Measurements from ENCODE around the gene MAGEA10.
"Not testable (repeated sequence)": the region's sequence is repeated elsewhere in the genome, so short reads cannot be mapped to it uniquely, and the experiment has no call there.

The MAGEA10 gene

DNA sequence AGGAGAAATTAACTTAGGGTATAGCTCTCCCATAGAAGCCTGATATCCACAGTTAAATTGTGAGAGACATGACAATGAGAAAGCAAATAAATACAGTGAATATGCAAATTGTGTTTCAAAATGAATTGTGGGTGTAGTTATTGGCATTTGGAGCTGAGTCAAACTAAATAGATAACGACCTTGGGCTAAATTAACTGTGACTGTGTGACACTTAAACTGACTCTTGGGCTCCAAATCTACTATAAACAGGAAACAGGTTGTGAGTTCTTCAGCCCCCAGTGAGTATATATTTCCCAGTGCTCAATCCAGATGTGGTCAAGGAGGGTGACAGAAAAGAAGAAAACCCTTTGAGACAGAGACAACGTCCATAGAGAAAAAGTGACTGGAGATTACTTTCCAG lies 11.3 kb upstream of the MAGEA10 start:
- Histone ChIP-seq H3K4me1 (ENCODE audit: control insufficient read depth in 1 of 2, insufficient read depth in 1 of 2, low read depth in 1 of 2, low read length in 1 of 2) (no peaks in the 10 kb centered on the region), H3K27me3 (no peaks in the 10 kb centered on the region), H3K27ac (no peak overlapping the region), H3K36me3 (no peaks in the 10 kb centered on the region), H3K9me3 (no peaks in the 10 kb centered on the region), H3K4me3 (ENCODE audit: low read depth in 1 of 2, low read length in 1 of 2) (no peak overlapping the region)
- TF ChIP-seq, protein P1, sequence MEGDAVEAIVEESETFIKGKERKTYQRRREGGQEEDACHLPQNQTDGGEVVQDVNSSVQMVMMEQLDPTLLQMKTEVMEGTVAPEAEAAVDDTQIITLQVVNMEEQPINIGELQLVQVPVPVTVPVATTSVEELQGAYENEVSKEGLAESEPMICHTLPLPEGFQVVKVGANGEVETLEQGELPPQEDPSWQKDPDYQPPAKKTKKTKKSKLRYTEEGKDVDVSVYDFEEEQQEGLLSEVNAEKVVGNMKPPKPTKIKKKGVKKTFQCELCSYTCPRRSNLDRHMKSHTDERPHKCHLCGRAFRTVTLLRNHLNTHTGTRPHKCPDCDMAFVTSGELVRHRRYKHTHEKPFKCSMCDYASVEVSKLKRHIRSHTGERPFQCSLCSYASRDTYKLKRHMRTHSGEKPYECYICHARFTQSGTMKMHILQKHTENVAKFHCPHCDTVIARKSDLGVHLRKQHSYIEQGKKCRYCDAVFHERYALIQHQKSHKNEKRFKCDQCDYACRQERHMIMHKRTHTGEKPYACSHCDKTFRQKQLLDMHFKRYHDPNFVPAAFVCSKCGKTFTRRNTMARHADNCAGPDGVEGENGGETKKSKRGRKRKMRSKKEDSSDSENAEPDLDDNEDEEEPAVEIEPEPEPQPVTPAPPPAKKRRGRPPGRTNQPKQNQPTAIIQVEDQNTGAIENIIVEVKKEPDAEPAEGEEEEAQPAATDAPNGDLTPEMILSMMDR (IDR thresholded peaks at IDR 0.05) = no peak

DNA sequence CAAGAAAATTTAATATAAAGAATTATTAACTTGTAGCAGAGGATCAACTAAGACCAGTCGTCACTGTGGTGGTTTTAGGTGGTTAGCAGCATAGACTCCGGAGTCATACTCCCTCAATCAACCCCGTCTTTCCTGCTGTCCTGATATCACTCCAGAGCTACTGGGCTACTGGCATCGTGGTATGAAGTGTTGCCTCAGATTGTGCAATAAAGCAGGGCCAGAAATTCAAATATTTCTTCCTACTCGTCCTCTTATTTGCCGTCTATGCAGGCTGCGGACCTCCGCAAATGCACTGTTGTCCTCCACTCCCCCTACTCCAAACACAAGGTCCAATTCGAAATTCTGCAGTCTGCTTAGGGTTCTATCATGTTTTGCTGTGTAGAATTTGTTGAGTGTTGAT lies 1.2 kb upstream of the MAGEA10 start:
- no peaks in the 10 kb centered on the region for H3K4me1 ChIP-seq (ENCODE audit: control insufficient read depth in 1 of 2, insufficient read depth in 1 of 2, low read depth in 1 of 2, low read length in 1 of 2)
- H3K9me3 ChIP-seq = no peaks in the 10 kb centered on the region
- no peaks in the 10 kb centered on the region for H3K27me3 ChIP-seq
- no peak overlapping the region for H3K4me3 ChIP-seq (ENCODE audit: low read depth in 1 of 2, low read length in 1 of 2)
- TF ChIP-seq, protein P1 (IDR thresholded peaks at IDR 0.05) = no peak
- no peaks in the 10 kb centered on the region for H3K36me3 ChIP-seq
- H3K27ac ChIP-seq = no peak overlapping the region

DNA sequence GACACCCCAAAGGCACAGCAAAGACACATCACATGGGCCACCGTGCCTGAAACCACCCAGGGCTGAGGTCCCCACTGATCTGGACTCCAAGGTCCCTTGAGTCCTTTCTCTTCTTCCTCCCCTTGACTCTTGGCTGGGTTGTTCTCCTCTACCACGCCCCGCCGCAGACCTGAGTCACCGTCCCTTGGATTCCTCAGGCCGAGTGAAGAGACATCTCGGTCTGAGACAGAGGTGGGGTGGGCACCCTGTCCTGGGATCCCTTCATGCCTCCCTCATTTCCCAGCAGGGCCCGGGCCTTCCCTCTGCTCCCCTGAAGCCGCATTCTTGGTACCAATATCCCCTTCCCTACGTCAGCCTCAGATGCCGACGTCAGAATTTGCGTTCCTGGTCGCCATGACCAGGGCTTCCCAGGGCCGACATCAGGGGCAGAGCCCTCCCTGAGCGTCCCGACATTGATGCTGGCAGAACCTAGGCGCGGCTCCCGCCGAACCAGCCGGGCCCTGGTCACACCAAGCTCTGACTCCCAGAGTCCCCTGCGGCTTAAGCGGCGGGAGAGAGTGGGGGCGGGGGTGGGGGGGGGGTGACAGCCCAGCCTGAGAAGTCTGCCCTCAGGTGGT lies 498 bp downstream of the MAGEA10 start:
- Histone ChIP-seq H3K27me3 (no peaks in the 10 kb centered on the region), H3K27ac (no peak overlapping the region), H3K4me1 (ENCODE audit: control insufficient read depth in 1 of 2, insufficient read depth in 1 of 2, low read depth in 1 of 2, low read length in 1 of 2) (no peaks in the 10 kb centered on the region), H3K4me3 (ENCODE audit: low read depth in 1 of 2, low read length in 1 of 2) (no peak overlapping the region), H3K9me3 (no peaks in the 10 kb centered on the region), H3K36me3 (no peaks in the 10 kb centered on the region)
- TF ChIP-seq, protein P1 (IDR thresholded peaks at IDR 0.05) = no peak

DNA sequence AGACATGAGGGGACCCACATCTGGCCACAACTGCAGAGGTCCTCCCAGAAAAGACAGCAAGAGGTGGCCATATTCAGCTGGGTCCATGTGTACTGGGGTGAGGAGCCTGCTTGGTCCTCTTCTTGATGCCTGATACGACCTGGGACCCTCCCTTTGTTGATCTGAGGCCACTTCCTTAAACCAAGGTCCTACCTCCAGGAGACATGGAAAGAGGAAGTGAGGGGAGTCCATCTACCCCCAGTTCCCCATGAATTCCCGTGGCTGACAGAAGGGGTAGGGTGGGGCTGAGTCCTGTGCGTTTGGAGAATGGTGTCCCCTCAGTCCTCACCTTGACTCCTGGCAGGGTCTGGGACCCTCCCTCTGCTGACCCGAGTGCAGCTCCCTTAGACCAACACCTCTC lies 2.1 kb downstream of the MAGEA10 start:
- TF ChIP-seq, protein P1 (IDR thresholded peaks at IDR 0.05) = no peak
- H3K27ac ChIP-seq = no peak overlapping the region
- no peaks in the 10 kb centered on the region for H3K27me3 ChIP-seq
- no peaks in the 10 kb centered on the region for H3K4me1 ChIP-seq (ENCODE audit: control insufficient read depth in 1 of 2, insufficient read depth in 1 of 2, low read depth in 1 of 2, low read length in 1 of 2)
- no peaks in the 10 kb centered on the region for H3K9me3 ChIP-seq
- H3K36me3 ChIP-seq = no peaks in the 10 kb centered on the region
- H3K4me3 ChIP-seq (ENCODE audit: low read depth in 1 of 2, low read length in 1 of 2) = no peak overlapping the region

DNA sequence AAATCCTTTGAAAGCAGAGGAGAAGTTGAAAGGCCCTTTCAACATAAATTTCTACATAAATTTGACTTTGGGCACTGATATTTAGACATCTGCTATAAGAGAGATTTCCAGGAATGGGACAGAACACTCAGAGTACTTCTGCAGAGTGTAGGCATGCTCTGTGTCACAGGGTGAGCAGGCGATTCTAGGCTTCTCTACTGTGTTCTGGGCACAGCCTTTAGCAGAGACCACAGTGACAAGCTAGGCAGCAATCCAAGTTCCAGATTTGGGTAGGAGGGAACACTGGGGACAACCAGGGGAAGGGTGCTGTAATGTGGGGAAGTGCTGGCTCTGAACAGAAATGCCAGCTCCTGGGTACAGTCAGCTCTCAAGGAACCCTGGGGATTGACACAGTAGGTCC lies 6.9 kb downstream of the MAGEA10 start:
- no peak overlapping the region for H3K4me3 ChIP-seq (ENCODE audit: low read depth in 1 of 2, low read length in 1 of 2)
- TF ChIP-seq, protein P1 (IDR thresholded peaks at IDR 0.05) = no peak

GRCh38 chrX:152129069-152129844 lies 9.1 kb downstream of the MAGEA10 start:
- not testable (repeated sequence) for H3K9me3 ChIP-seq; H3K27me3 ChIP-seq; H3K4me1 ChIP-seq (ENCODE audit: control insufficient read depth in 1 of 2, insufficient read depth in 1 of 2, low read depth in 1 of 2, low read length in 1 of 2); H3K36me3 ChIP-seq; H3K27ac ChIP-seq; H3K4me3 ChIP-seq (ENCODE audit: low read depth in 1 of 2, low read length in 1 of 2)

More for the DNA sequence above, 6.9 kb downstream of the MAGEA10 start:
- H3K27ac ChIP-seq = no peak overlapping the region
- H3K9me3 ChIP-seq = no peaks in the 10 kb centered on the region
- no peaks in the 10 kb centered on the region for H3K4me1 ChIP-seq (ENCODE audit: control insufficient read depth in 1 of 2, insufficient read depth in 1 of 2, low read depth in 1 of 2, low read length in 1 of 2)
- H3K36me3 ChIP-seq = no peaks in the 10 kb centered on the region
- no peaks in the 10 kb centered on the region for H3K27me3 ChIP-seq
